ENCODE measurements around the gene ASIP.

GRCh38 chr20:34301587-34302311 lies 60.5 kb downstream of the ASIP start:
- TF ChIP-seq CTCF (IDR thresholded peaks at IDR 0.05; ENCODE audit: low read length) (no peak), EZH2 (optimal IDR thresholded peaks at IDR 0.05; ENCODE audit: low read depth, low read length) (no peak), EZH2phosphoT487 (IDR thresholded peaks at IDR 0.05; ENCODE audit: low read length) (no peak)
